ENCODE results near the gene CNBP. TPM values are rescaled to one million over a fixed set of nuclear protein-coding genes. Genes with fewer than 3 reads are reported as not detected.
A peak's percentile ranks its signal among the peaks of the same experiment; 100 is the strongest.
"Not testable (repeated sequence)": the region's sequence is repeated elsewhere in the genome, so short reads cannot be mapped to it uniquely, and the experiment has no call there.

CNBP gene
- total RNA-seq, 4 donors from 2014 or later: 329 to 533 (median 488) TPM

DNA sequence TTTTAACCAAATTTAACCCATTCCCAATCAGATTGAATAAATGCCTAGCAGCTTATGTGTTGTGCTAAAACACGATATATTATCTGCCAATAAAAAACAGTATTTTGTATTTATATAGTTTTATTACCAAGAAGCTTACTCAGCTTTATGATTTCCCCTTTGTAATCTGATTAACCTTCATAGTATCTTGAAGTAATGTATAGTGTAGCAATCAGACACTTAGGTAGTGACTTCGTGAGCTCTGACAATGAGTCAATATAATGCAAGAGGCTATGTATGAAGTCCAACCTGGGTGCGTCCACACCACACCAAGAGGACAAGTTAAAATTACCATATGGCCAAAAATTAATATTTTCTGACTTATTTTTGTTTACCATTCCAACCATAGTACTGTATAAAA, 2.1 kb upstream of the CNBP start:
- TF ChIP-seq, protein P1, sequence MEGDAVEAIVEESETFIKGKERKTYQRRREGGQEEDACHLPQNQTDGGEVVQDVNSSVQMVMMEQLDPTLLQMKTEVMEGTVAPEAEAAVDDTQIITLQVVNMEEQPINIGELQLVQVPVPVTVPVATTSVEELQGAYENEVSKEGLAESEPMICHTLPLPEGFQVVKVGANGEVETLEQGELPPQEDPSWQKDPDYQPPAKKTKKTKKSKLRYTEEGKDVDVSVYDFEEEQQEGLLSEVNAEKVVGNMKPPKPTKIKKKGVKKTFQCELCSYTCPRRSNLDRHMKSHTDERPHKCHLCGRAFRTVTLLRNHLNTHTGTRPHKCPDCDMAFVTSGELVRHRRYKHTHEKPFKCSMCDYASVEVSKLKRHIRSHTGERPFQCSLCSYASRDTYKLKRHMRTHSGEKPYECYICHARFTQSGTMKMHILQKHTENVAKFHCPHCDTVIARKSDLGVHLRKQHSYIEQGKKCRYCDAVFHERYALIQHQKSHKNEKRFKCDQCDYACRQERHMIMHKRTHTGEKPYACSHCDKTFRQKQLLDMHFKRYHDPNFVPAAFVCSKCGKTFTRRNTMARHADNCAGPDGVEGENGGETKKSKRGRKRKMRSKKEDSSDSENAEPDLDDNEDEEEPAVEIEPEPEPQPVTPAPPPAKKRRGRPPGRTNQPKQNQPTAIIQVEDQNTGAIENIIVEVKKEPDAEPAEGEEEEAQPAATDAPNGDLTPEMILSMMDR (IDR thresholded peaks at IDR 0.05): no peak
- TF ChIP-seq POLR2A (IDR thresholded peaks at IDR 0.05) (no peak), EP300 (IDR thresholded peaks at IDR 0.05) (no peak)
- Histone ChIP-seq H3K4me3 (no peak overlapping the region), H3K27me3 (no peaks in the 10 kb centered on the region), H3K27ac (peak overlapping the region in 1 of 4 donors; percentile 21), H3K36me3 (no peaks in the 10 kb centered on the region), H3K4me1 (peaks cover 0 to 36% (median 15%) of the 10 kb centered on the region in 4 donors), H3K9me3 (no peaks in the 10 kb centered on the region)
- no peak for DNase-seq (ENCODE audit: low spot score in 2 of 2)
- 87 to 96% methylated on average over 3 of the region's 3 CpGs for WGBS, 2 donors

DNA sequence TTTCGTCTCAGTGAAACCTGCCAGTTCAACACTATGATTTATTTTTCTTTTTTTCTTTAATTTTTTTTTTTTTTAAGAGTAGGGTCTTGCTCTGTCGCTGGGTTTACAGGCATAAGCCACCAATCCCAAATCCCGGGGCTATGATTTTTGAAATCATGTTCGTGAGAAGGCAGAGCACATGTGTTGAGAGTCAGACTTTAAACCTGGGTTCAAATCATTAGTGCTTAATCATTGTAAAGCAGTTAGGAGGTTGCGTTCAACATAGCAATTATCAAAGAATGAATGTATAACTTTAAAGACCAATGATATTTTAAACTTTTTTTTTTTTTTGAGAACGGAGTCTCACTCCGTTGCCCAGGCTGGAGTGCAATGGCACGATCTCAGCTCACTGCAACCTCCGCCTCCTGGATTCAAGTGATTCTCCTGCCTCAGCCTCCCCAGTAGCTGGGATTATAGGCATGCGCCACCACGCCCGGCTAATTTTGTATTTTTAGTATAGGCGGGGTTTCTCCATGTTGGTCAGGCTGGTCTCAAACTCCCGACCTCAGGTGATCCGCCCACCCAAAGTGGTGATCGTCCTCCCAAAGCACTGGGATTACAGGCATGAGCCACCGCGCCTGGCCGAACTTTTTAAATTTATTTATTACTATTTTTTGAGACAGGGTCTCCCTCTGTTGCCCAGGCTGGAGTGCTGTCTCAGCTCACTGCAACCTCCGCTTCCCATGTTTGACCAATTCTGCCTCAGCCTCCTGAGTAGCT, 1.3 kb upstream of the CNBP start:
- Histone ChIP-seq H3K27ac (peak overlapping the region in 3 of 4 donors; percentile 97 to 99 (median 99)), H3K4me3 (peak overlapping the region; percentile 83 to 96 (median 86)), H3K4me1 (peaks cover 0 to 45% (median 23%) of the 10 kb centered on the region in 4 donors)
- 84% methylated on average over 20 of the region's 20 CpGs for WGBS, 2 donors
- H3K9me3 ChIP-seq; H3K27me3 ChIP-seq; H3K36me3 ChIP-seq; DNase-seq (ENCODE audit: low spot score in 2 of 2): not testable (repeated sequence)

- no peaks in the 10 kb centered on the region for H3K27me3 ChIP-seq
- no peak for TF ChIP-seq POLR2A (IDR thresholded peaks at IDR 0.05)
- TF ChIP-seq, protein P1 (IDR thresholded peaks at IDR 0.05): no peak
- no peak for TF ChIP-seq EP300 (IDR thresholded peaks at IDR 0.05)
- peak overlapping the region; percentile 83 to 96 (median 86) for H3K4me3 ChIP-seq
- no peaks in the 10 kb centered on the region for H3K9me3 ChIP-seq
- no peak for DNase-seq (ENCODE audit: low spot score in 2 of 2)
- WGBS, 2 donors: 0 to 1% methylated on average over 5 of the region's 5 CpGs
- no peaks in the 10 kb centered on the region for H3K36me3 ChIP-seq
- H3K27ac ChIP-seq: peak overlapping the region; percentile 95 to 99 (median 98)
- peaks cover 0 to 51% (median 29%) of the 10 kb centered on the region in 4 donors for H3K4me1 ChIP-seq
Observed at GRCh38 chr3:129184396-129184657, 631 bp upstream of the CNBP start.

DNA sequence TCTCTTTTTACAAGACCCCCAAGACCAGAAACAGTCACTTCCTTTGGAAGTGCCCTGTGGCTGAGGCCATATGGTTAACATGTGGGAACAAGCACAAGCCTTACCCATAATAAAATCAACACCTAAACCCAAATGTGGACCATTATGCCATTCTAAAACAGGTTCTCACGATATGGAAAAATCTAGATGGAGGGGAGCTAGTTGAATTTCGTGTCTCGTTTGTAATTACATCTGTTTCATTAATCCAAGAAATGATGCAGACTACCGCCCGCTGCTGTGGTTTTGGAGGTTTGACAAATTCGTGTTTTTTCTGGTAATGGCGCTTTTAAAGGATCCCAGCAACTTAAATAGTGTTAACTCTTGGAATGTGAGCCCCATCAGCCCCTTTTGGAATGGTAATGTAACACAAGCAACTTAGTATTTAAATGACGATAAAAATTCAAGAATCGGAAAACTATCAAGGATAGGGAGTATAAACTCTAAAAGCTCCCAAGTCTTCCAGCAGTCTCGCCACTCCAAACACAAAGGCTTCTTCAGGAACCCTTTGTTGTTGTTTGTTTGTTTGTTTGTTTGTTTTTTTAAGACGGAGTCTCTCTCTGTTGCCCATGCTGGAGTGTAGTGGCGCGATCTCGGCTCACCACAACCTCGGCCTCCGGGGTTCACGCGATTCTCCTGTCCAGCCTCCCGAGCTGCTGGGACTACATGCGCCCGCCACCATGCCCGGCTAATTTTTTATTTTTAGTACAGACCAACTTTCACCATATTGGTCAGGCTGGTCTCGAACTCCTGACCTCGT, 1.1 kb downstream of the CNBP start:
- H3K27ac ChIP-seq: peak overlapping the region; percentile 95 to 99 (median 98)
- H3K4me3 ChIP-seq: peak overlapping the region; percentile 83 to 96 (median 86)
- WGBS, 2 donors: 0% methylated on average over 24 of the region's 24 CpGs
- H3K27me3 ChIP-seq: no peaks in the 10 kb centered on the region
- TF ChIP-seq EP300 (IDR thresholded peaks at IDR 0.05) (no peak), POLR2A (IDR thresholded peaks at IDR 0.05) (no peak)
- TF ChIP-seq, protein P1 (IDR thresholded peaks at IDR 0.05): no peak
- peaks cover 0 to 68% (median 47%) of the 10 kb centered on the region in 4 donors for H3K4me1 ChIP-seq
- H3K36me3 ChIP-seq: peaks cover 0 to 11% (median 0%) of the 10 kb centered on the region in 3 donors
- no peaks in the 10 kb centered on the region for H3K9me3 ChIP-seq
- DNase-seq (ENCODE audit: low spot score in 2 of 2): peak in 1 of 2 donors; percentile 18

DNA sequence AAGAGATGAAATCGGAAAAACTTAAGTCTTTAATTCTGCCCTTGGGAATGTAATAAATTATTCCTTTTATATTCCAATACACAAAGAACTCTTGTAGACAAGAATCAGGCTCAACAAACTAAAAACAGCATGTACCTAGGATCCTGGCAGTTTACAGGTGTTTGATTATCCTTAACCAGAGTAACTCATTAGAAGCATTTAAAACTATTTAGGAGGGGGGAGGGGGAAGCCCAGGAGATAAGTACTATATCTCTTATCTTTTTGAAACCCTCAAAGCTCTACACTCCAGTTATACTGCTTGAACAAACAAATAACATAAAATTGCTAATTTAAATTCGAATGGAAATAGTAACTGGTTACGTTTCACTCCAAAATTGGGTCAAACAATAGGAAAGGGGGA, 1.9 kb downstream of the CNBP start:
- H3K9me3 ChIP-seq: no peaks in the 10 kb centered on the region
- WGBS, 2 donors: 6 to 9% methylated on average over 3 of the region's 3 CpGs
- peaks cover 0 to 76% (median 54%) of the 10 kb centered on the region in 4 donors for H3K4me1 ChIP-seq
- H3K4me3 ChIP-seq: peak overlapping the region; percentile 83 to 96 (median 86)
- peaks cover 0 to 19% (median 0%) of the 10 kb centered on the region in 3 donors for H3K36me3 ChIP-seq
- H3K27ac ChIP-seq: peak overlapping the region in 3 of 4 donors; percentile 95 to 99 (median 97)
- DNase-seq (ENCODE audit: low spot score in 2 of 2): no peak
- no peak for TF ChIP-seq EP300 (IDR thresholded peaks at IDR 0.05)
- TF ChIP-seq, protein P1 (IDR thresholded peaks at IDR 0.05): no peak
- H3K27me3 ChIP-seq: no peaks in the 10 kb centered on the region

All from tibial nerve (tissue), 4 donors.